ENCODE data around the gene NUP58. TPM values are rescaled to one million over a fixed set of nuclear protein-coding genes. Genes with fewer than 3 reads are reported as not detected.

The NUP58 gene
- total RNA-seq, 1 donor from 2014 or later, result 133 TPM

- FAIRE-seq (no peak), DNase-seq (ENCODE audit: low read depth) (no peak)
- Histone ChIP-seq H3K36me3 (ENCODE audit: control insufficient read depth, insufficient read depth, low read length) (no peaks in the 10 kb centered on the region), H3K27me3 (ENCODE audit: control insufficient read depth, insufficient read depth, low read length) (no peaks in the 10 kb centered on the region), H3K4me3 (ENCODE audit: low read depth, low read length) (no peak overlapping the region)
- TF ChIP-seq CTCF (IDR thresholded peaks at IDR 0.05; ENCODE audit: insufficient read depth, low read length, severe bottlenecking), result no peak
Observed at GRCh38 chr13:25379011-25379410, 77.6 kb downstream of the NUP58 start.

DNA sequence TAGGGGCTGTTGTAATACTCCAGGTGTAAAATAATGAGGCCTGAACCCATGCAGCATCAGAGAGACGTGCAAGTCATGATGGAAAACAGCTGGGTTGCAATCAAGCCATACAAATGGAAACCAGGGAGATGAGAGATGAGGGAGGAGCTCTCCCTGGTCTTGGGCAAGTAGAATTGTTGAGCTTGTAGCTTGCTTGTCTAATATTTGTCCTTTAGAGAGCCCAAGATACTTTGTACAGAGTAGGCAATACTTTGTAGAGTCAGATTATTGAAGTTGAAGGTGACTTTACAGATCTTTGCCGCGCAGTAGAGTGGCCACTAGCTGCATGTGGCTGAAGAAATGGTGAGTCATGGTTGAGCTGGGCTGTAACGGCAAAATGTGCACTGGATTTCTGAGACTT, 78.7 kb downstream of the NUP58 start:
- no peak for DNase-seq (ENCODE audit: low read depth)
- H3K27me3 ChIP-seq (ENCODE audit: control insufficient read depth, insufficient read depth, low read length), result no peaks in the 10 kb centered on the region
- no peak for FAIRE-seq

DNA sequence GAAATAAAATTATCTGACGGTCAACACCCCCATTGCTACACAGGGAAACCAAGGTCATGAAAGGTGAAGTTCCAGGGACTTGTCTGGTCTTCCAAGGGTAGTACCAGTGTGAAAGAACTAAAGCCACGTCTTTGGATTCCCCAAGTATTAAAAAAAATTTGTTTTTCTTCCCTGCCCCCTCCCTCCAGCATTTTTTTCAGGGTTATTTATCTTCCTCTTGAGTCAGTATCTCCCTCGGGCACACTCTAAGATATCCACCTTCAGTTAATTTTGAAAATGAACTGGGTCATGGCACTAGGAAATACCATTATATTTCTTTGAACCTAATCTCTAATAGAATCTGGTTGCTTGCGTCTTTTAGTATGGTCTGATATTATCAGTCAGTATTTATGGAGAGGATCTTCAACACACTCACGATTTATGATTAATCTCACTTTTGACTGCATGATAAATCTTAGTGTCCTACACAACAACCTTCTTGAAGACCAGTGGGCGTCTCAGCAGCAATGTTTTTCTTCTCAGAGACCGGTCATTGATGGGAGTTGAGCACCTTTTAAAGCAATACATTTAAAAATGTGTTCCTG, 79.4 kb downstream of the NUP58 start:
- FAIRE-seq, result no peak
- no peaks in the 10 kb centered on the region for H3K27me3 ChIP-seq (ENCODE audit: control insufficient read depth, insufficient read depth, low read length)

More for the DNA sequence above, 78.7 kb downstream of the NUP58 start:
- TF ChIP-seq CTCF (IDR thresholded peaks at IDR 0.05; ENCODE audit: insufficient read depth, low read length, severe bottlenecking), result no peak
- Histone ChIP-seq H3K4me3 (ENCODE audit: low read depth, low read length) (no peak overlapping the region), H3K36me3 (ENCODE audit: control insufficient read depth, insufficient read depth, low read length) (no peaks in the 10 kb centered on the region)

DNA sequence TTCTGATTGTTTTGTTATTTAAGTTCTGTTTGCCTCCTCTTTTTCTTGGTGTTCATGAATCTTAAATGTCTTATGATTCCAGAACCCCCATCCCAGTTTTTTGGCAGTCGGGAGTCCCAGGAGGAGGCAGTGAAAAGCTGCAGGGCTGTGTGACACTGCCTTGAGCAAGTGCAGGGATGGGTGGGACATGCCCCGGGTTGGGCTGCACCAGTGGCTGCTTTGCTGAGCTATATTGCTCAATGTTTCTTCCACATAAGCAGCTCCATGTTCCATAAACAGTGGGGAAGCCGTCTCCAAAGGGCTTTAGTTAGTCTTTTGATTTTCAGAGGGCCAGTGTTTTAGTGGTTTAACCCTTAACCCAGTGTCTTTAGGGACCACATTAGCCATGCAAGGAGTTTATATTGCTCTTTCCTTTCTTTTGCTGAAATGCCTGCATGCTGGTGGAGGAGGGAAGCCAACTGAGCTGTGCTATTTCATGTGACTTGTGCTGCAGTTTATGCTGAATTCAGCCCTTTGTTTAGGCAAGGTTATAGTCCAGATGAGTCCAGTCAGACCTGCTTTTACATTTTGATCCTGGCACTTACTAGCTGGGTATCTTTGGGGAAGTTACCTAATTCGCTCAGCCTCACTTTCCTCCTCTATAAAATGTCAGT, 83.5 kb downstream of the NUP58 start:
- Histone ChIP-seq H3K36me3 (ENCODE audit: control insufficient read depth, insufficient read depth, low read length) (no peaks in the 10 kb centered on the region), H3K4me3 (ENCODE audit: low read depth, low read length) (no peak overlapping the region), H3K27me3 (ENCODE audit: control insufficient read depth, insufficient read depth, low read length) (no peaks in the 10 kb centered on the region)
- FAIRE-seq (no peak), DNase-seq (ENCODE audit: low read depth) (no peak)
- TF ChIP-seq CTCF (IDR thresholded peaks at IDR 0.05; ENCODE audit: insufficient read depth, low read length, severe bottlenecking), result no peak

More for the DNA sequence above, 79.4 kb downstream of the NUP58 start:
- Histone ChIP-seq H3K36me3 (ENCODE audit: control insufficient read depth, insufficient read depth, low read length) (no peaks in the 10 kb centered on the region), H3K4me3 (ENCODE audit: low read depth, low read length) (no peak overlapping the region)
- TF ChIP-seq CTCF (IDR thresholded peaks at IDR 0.05; ENCODE audit: insufficient read depth, low read length, severe bottlenecking), result no peak
- DNase-seq (ENCODE audit: low read depth), result no peak

- FAIRE-seq (no peak), DNase-seq (ENCODE audit: low read depth) (no peak)
- Histone ChIP-seq H3K36me3 (ENCODE audit: control insufficient read depth, insufficient read depth, low read length) (no peaks in the 10 kb centered on the region), H3K4me3 (ENCODE audit: low read depth, low read length) (no peak overlapping the region), H3K27me3 (ENCODE audit: control insufficient read depth, insufficient read depth, low read length) (no peaks in the 10 kb centered on the region)
- TF ChIP-seq CTCF (IDR thresholded peaks at IDR 0.05; ENCODE audit: insufficient read depth, low read length, severe bottlenecking), result no peak
Observed at GRCh38 chr13:25391932-25392331, 90.5 kb downstream of the NUP58 start.

Other genes with a start within 250 kb of the NUP58 start
- under 0.01 and 0.13 TPM in 2 replicates for gene PABPC3, start 205.5 kb upstream of the NUP58 start, total RNA-seq
- gene AMER2, start 129.3 kb upstream of the NUP58 start, total RNA-seq, result not detected in 2 replicates
- 22.0 and 22.1 TPM in 2 replicates for gene MTMR6, start 14.1 kb upstream of the NUP58 start, total RNA-seq
- not detected in 2 replicates for gene ATP8A2, start 70.3 kb downstream of the NUP58 start, total RNA-seq